HG03175 (cell line): ENCODE data around the gene GAB3.
A peak's percentile ranks its signal among the peaks of the same experiment; 100 is the strongest.
"Not testable (repeated sequence)": the region's sequence is repeated elsewhere in the genome, so short reads cannot be mapped to it uniquely, and the experiment has no call there.

Experiments used
- ATAC-seq: cut with Tn5 transposase; IDR thresholded peaks from one replicate; pipeline ENCODE4 v1.9.1; 2021; ENCODE audit warnings: mild to moderate bottlenecking, moderate library complexity; ENCODE audit not compliant: unreplicated experiment

Gene GAB3

DNA sequence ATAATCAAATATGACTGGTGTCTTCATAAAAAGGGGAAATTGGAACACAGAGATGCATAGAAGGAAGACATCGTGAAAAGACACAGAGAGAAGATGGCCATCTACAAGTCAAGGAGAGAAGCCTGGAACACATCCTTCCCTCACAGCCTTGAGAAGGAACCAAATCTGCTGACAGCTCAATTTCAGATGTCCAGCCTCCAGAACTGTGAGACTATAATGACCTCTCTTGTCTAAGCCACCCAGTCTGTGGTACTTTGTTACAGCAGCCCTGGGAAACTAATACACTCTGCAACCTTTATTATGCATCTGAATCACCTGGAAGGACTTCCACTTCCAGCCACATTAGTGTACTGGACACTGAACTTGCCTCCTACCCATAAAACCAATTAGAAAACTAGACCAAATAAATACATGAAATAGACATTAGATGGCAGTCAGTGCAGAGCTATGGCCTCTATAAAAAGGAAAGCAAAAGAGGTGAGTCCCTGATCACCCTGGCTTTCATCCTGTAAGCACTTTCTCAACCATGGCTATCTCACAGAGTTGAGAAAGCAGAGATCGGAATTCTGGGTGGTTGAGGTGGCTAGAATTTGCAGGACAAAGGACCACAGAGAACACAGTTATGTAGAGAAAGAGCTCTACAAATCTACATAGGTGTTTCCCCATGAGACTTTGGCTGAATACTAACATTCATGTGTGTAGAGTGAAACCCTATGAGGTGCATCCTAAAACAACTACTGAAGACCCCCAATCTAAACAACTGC is 25.7 kb downstream of the GAB3 start:
- no peak for ATAC-seq

DNA sequence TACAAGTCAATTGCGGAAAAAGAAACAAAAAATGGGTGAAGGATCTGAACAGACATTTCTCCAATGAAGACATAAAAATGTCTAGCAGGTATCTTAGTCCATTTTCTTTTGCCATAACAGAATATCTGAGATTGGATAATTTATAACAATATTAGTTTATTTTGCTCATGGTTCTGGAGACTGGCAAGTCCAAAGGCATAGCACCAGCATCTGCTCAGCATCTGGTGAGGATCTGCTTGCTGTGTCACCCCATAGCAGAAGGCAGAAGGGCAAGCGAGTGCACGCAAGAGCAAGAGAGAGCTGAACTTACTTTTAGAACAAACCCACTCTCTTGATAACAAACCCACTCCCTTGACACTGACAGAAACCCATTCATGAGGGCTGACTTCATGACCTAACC is 29.7 kb downstream of the GAB3 start:
- no peak for ATAC-seq

DNA sequence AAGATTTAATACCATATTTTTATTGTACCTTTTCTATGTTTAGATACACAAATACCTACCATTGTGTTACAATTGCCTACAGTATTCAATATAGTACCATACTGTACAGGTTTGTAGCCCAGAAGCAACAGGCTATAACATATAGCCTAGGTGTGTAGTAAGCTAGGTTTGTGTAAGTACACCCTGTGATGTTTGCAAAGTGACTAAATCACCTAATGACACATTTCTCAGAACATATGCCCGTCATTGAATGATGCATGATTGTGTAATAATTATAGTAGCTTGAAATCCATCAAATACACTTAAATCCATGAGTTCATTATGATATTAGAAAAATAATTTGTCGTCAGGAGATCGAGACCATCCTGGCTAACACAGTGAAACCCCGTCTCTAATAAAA is 30.8 kb downstream of the GAB3 start:
- ATAC-seq: no peak

DNA sequence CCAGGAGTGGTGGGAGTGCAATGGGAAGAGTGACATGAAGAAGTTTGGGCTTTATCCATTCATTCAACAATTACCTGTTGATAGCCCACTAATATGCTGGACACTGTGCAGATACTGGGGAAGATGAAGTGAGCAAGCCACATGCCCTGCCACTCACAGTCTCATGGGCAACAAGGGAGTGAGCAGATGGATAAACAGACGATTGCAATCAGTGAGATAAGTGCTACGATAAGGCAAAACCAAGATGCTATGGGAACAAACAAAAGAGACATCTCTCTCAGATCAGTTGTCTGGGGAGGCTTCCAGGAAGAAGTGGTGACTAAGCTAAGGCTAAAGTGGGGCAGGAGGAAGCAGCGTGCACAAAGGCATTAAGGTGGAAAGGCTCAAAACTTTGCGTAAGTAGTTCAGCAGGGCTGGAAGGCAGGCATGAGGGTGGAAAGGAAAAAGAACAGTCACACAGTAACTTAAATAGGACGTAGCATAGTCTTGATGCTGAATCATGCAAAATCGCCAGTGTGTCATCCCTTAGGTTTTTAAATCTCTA is 31.7 kb downstream of the GAB3 start:
- no peak for ATAC-seq

DNA sequence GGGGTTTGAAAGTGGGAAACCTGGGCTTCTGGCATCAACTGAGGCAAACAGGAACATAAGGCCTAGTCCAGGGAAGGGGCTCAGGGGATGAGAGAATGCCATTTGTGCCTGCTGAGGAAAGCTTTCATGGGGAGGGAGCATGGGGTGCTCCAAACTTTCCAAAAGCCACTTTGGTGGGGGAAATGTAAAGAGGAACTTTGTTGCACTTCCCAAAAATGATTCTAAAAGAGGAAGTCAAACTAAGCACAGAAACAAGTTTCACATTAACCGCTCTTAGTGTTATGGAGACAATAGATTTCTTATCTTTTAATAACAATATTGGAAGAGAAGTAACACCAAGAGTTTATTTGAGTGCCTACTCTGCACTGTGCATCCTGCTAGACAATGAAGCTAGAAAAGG is 32.3 kb downstream of the GAB3 start:
- ATAC-seq: no peak

DNA sequence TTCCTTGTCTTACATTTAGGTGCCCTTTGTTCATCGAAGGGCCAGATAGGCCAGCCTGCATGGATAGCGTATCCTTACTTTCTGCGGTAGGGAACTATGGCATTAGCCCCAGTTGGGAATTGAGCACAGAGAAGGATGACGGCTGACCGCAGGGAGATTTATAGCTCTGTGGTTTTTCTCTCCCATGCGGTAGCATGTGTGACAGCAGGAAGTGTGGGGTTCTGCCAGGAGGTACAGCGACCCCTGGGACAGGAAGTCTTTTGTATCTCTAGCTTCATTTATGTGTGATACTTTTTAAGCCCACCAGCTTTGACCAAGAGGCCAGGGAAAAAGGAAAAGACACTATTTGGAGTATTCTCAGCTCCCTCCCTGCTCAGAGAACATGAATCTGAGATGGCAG is 33.1 kb downstream of the GAB3 start:
- ATAC-seq: no peak

DNA sequence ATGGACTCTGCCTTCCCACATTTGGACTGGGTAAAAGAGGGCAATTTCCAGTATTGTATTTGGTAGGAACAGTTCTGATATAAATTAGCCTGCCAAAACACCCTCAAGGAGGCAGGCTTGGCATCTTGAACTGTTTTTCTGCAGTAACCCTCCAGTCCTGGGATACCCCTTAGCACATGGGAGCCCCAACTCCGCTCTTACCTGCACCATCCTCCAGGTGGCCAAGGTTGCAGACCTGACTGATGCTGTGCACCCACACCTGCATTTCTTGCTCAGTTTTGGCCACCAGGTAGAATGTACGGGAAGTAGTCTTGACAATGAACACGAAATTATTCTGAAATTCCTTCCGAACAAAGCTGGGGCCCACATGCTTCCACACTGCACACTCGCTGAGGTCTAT is 35.1 kb downstream of the GAB3 start:
- ATAC-seq: no peak

DNA sequence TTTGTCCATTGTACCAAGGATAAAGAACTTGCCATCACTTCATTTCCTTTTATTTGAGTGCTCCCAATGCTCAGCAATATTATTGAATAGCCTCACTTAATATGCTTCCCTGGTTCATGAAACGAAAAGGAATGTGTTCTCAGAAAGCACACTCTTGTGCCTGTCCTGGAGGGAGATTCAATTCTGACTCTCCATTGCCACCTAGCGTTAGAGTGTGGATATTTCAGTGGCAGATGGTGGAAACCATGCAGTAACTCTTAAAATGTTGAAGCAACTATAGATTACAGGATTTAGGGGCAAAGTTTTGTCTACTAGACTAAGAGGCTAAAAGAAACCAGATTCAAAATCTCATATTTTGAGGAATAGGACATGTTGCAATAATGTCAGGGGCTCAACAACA is 36.0 kb downstream of the GAB3 start:
- peak; percentile 49 for ATAC-seq

DNA sequence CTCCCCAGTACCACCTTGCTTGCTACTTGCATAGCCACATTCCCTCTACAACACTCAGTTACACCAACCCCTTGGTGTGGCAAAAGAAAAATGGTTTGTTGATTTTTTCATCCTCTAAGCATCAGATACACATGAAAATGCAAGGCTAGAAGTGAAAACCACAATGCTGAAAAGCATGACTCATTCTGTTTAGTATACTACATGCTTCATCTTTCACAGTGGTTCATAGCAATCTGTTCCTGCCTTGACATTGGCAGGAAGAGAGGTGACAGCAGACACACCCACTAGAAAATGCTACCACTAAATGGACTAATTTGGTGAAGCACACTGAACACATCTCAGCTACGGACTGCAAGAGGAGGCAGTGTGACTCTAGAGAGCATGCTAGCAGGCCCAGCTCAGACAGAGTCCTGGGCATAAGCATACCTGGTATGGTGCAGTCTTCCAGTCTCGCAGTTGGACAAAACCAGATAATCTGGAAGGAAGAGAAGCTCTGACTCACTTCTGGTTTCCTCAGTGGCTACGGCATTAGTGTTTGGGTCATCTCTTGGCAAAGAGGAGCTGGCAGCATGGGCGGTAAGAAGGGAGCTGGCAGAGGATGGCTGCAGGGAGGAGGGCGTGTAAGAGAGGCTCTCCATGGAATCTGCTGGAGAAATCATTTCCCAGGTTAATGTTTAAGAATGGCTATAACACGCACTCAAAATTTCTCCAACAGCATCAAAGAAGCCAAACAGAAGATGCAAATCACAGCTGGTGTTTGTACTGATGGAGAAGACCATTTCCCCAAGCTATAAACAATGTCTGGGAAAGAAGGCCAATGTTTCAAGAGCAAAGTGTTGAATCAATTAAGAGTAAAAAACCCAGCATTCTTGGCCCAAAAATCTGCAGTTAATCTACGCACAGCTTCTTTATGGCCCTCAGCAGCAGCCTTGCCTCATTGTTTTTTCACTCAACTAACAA is 37.8 kb downstream of the GAB3 start:
- ATAC-seq: peak; percentile 92

DNA sequence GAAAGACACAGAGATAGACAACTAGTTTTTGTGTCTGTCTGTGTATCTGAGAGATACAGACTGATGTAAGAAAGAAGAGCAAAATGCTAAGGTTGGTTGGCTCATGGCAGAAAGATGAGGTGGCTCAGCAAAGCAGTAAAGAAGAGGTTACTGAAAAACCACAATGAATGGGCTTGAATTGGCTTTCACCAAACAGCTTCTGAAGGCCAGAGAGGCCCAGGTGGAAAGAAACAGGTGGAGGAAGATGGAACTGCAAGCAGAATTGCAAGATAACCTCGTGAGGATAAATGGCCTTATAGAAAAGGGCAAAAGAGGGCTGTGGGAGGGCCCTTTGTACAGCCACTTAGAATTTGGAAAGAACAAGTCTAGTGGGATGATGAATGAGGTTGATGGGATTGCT is 39.6 kb downstream of the GAB3 start:
- ATAC-seq: no peak

DNA sequence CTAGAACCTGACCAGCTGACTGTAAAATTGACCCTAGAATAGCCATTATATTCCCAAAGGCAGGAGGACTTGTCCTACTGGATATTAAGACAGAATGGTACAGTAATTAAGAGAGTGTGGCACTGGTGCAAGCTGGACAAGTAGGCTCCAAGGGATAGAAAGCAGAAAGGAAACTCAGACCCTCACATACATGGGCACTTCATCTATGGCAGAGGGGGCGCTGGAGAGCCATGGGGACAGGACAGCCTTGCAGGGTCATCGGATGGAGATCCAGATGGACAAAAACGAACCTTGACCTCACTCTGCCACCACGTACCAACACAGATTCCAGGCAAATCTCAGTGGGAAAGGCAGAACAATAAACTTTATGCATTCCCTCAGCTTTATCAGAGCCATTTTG is 40.6 kb downstream of the GAB3 start:
- no peak for ATAC-seq

DNA sequence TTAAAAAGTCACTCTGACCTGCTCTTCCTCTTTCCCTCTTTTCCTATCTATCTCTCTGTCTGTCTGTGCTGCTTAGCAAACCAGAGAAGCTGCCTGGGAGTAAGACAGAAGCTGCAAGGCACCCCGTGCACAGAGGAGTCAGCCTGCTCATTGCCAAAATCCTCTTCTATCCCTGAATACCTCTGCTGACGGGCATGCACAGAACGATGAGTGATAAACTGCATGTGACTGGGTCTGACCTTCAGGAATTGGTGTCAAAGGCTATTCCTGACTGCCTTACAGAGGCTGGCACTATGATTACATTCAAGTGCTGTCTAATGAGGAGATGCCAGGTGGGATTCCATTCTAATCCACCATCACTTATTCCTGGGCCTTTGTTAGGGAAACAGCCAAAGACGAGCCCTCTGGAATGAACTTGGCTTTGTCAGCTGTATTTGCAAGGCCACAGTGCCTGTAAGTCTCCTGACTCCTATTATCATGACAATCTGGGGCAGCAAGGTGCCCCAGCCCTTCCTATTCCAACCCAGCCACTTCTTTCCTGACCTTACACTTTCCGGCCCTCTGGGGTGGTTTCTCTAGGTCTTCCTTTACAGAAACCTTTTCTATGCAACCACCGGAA is 52.1 kb downstream of the GAB3 start:
- ATAC-seq: no peak

DNA sequence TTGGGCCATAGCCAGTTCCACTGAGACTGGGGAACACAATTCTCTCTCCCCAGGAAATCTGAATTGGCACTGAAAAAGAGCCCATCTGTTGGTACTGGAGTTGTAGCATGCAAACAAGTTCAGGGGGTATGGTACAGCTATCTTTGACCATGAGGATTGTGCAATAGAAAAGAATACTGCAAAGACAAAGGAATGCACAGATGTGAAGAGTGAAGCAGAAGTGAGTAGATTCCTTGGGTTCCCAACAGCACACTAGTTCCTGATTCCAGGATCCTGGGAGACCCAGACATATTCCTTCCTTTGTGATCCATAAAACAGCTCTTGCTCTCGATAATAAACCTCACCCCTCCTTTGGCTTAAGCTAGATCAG is 54.2 kb downstream of the GAB3 start:
- no peak for ATAC-seq

DNA sequence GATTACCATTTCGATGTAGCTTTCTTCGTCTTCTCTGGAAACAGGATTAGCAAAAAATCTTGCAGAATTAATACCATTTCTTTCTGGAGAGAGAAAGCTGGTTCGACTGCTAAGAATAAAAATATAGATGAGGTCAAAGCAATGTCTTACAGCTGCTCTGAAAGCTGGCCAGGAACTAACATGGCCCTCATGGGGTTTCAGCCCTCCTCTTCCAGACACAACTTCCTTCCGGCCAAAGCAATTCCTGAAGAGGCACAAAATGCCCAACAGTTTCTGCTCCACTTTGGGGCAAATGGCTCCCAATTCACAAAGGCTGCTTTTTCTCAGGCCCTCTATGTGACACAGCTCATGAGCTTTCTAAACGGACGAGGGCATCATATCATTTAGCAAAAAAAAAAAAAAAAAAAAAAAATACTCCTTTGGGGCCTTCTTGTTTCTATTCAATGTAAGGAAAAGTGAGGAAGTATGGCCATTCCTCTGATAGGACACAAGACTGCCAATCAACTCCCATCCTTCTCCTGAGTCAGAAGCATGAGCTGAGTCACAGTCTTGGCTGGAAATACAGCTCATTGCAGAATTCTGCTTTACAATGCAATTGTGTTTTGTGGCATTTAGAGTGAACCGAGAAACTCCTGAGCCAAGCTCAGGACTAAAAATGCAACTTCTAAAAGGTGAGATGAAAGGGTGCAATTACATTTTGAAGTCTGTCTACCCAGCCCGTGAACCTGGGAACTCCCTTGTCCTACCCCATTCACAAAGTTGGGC is 54.8 kb downstream of the GAB3 start:
- no peak for ATAC-seq

DNA sequence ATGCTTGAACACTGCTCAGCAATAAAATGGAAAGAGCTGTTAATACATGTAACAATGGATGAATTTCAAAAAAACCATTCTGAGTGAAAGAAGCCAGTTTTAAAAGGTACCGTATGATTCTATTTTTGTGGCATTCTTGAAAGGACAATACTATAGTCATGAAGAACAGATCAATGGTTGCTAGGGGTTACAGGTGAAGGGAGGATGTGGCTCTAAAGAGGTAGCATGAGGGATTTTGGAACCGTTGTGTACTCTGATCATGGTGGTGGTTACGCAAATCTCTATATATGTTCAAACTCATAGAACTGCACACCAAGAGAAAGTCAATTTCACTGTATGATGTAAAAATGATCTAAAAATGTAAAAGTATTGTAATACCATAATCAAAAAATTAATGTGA is 57.5 kb downstream of the GAB3 start:
- no peak for ATAC-seq

DNA sequence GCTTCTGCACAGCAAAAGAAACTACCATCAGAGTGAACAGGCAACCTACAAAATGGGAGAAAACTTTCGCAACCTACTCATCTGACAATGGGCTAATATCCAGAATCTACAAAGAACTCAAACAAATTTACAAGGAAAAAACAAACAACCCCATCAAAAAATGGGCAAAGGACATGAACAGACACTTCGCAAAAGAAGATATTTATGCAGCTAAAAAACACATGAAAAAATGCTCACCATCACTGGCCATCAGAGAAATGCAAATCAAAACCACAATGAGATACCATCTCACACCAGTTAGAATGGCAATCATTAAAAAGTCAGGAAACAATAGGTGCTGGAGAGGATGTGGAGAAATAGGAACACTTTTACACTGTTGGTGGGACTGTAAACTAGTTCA is 60.4 kb downstream of the GAB3 start:
- not testable (repeated sequence) for ATAC-seq

DNA sequence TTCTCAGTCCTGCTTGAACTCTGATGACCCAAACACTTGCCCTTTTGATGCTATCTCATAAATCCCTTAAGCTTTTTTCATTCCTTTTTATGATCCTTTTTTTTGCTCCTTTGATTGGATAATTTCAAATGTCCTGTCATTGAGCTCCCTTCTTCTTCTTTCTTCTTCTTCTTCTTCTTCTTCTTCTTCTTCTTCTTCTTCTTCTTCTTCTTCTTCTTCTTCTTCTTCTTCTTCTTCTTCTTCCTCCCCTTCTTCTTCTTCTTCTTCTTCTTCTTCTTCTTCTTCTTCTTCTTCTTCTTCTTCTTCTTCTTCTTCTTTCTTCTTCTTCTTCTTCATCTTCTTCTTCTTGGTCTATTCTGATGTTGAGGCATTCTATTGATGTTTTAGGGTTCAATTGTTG is 78.8 kb downstream of the GAB3 start:
- not testable (repeated sequence) for ATAC-seq

DNA sequence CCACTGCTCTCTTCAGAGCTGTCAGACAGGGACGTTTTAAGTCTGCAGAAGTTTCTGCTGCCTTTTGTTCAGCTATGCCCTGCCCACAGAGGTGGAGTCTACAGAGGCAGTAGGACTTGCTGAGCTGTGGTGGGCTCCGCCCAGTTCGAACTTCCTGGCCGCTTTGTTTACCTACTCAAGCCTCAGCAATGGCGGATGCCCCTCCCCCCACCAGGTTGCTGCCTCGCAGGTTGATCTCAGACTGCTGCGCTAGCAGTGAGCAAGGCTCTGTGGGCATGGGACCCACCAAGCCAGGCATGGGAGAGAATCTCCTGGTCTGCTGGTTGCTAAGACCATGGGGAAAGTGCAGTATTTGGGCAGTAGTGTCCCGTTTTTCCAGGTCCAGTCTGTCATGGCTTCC is 80.0 kb downstream of the GAB3 start:
- ATAC-seq: not testable (repeated sequence)

DNA sequence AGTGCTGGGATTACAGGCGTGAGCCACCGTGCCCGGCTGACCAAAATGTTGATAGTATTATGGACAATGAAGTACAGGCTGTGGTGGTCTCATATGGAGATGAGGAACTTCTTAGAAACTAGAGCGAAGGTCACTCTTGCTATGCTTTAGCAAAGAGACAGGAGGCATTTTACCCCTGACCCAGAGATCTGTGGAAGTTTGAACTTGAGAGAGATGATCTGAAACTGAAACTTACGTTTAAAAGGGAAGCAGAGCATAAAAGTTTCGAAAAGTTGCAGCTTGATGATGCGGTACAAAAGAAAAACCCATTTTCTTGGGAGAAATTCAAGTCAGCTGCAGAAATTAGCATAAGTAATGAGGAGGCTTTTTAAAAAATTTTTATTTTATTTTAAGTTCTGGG is 89.0 kb downstream of the GAB3 start:
- no peak for ATAC-seq

DNA sequence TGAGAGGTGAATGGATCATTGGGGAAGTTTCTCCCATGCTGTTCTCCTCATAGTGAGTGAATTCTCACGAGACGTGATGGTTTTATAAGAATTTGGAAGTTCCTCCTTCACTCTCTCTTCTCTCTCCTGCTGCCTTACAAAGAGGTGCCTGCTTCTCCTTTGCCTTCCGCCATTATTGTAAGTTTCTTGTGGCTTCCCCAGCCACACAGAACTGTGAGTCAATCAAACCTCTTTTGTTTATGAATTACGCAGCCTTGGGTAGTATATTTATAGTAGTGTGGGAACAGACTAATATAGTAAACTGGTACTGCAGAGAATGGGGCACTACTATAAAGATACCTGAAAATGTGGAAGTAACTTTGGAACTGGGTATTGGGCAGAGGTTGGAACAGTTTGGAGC is 89.7 kb downstream of the GAB3 start:
- no peak for ATAC-seq

DNA sequence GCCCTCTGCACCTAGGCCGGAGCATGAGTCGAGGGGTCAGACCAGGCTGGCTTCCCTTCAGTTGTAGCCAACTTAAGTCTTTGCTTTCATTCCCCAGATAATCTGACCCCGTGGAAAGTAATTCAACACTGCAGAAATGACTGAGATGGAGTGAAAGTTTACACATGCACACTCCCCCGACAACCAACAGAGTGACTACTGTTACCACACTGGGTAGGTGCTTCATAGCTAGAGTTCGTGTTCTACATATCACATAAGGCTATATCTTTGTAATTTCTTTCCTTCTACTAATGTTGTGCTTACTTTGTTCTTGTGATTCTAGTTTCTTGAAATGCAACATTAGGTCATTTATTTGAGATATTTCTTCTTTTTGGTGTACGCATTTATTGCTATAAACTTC is 90.3 kb downstream of the GAB3 start:
- ATAC-seq: no peak
